IPS-20b (cell line): Measurements from ENCODE around the gene SKIDA1.

Experiments
- H3K27ac ChIP-seq: one replicate; pipeline ENCODE4 v1.5.1; 2013; ENCODE audit warnings: low read length
- H3K27me3 ChIP-seq: 2 replicates; pipeline ENCODE4 v1.6.1; 2013; ENCODE audit warnings: mild to moderate bottlenecking, low read length, inconsistent platforms; ENCODE audit not compliant: insufficient read depth
- H3K36me3 ChIP-seq: 2 replicates; pipeline ENCODE4 v1.6.1; 2013; ENCODE audit warnings: low read depth, mild to moderate bottlenecking, inconsistent platforms, low read length, moderate library complexity; ENCODE audit not compliant: insufficient read depth
- H3K4me1 ChIP-seq: 2 replicates; pipeline ENCODE4 v1.6.1; 2013; ENCODE audit warnings: mild to moderate bottlenecking, control low read depth, inconsistent platforms, low read length, moderate library complexity; ENCODE audit not compliant: insufficient read depth
- H3K4me3 ChIP-seq: 2 replicates; pipeline ENCODE4 v1.5.1; 2013; ENCODE audit warnings: mild to moderate bottlenecking, low read length, inconsistent platforms
- H3K9ac ChIP-seq: 2 replicates; pipeline ENCODE4 v1.6.1; 2013; ENCODE audit warnings: low read depth, mild to moderate bottlenecking, inconsistent platforms, low read length, moderate library complexity
- H3K9me3 ChIP-seq: 2 replicates; pipeline ENCODE4 v1.6.1; 2013; ENCODE audit warnings: mild to moderate bottlenecking, low read depth, low read length, inconsistent platforms; ENCODE audit not compliant: insufficient read depth

Gene SKIDA1

GRCh38 chr10:21535494-21535965, 10.0 kb upstream of the SKIDA1 start:
- Histone ChIP-seq H3K27ac (no peak overlapping the region), H3K4me3 (peak overlapping the region; percentile 93)

GRCh38 chr10:21534604-21535493, 9.4 kb upstream of the SKIDA1 start:
- Histone ChIP-seq H3K9ac (peak overlapping the region; percentile 82; the same call in 1 of the 2 replicates), H3K9me3 (no peaks in the 10 kb centered on the region), H3K27me3 (no peaks in the 10 kb centered on the region), H3K4me3 (peak overlapping the region; percentile 93), H3K4me1 (peaks cover 31% of the 10 kb centered on the region), H3K36me3 (peaks cover 37% of the 10 kb centered on the region), H3K27ac (no peak overlapping the region)

More at GRCh38 chr10:21535494-21535965, 10.0 kb upstream of the SKIDA1 start:
- Histone ChIP-seq H3K9ac (peak overlapping the region; percentile 82; the same call in 1 of the 2 replicates), H3K9me3 (no peaks in the 10 kb centered on the region), H3K36me3 (peaks cover 43% of the 10 kb centered on the region), H3K27me3 (no peaks in the 10 kb centered on the region), H3K4me1 (peaks cover 28% of the 10 kb centered on the region)

GRCh38 chr10:21534280-21534586, 8.8 kb upstream of the SKIDA1 start:
- H3K36me3 ChIP-seq: peaks cover 31% of the 10 kb centered on the region
- H3K9me3 ChIP-seq: no peaks in the 10 kb centered on the region
- H3K4me3 ChIP-seq: peak overlapping the region; percentile 70; the same call in 1 of the 2 replicates
- H3K27ac ChIP-seq: no peak overlapping the region
- H3K4me1 ChIP-seq: peaks cover 36% of the 10 kb centered on the region
- H3K9ac ChIP-seq: peak overlapping the region; percentile 61; the same call in 1 of the 2 replicates
- no peaks in the 10 kb centered on the region for H3K27me3 ChIP-seq

GRCh38 chr10:21533467-21534279, 8.2 kb upstream of the SKIDA1 start, which contains the start of gene MLLT10:
Gene MLLT10, plus strand, starts transcription at chr10:21534232. Its CDS starts 413 bp downstream, at chr10:21534645.
- Histone ChIP-seq H3K4me1 (peaks cover 39% of the 10 kb centered on the region), H3K9me3 (no peaks in the 10 kb centered on the region), H3K9ac (peak within 1 kb of the TSS; percentile 93), H3K4me3 (peak within 1 kb of the TSS; percentile 93), H3K27me3 (no peaks in the 10 kb centered on the region), H3K36me3 (peaks cover 25% of the 10 kb centered on the region), H3K27ac (peak within 1 kb of the TSS; percentile 91)

- H3K9me3 ChIP-seq: no peaks in the 10 kb centered on the region
- H3K9ac ChIP-seq: peak overlapping the region; percentile 93
- H3K4me1 ChIP-seq: peaks cover 42% of the 10 kb centered on the region
- no peaks in the 10 kb centered on the region for H3K27me3 ChIP-seq
- H3K27ac ChIP-seq: peak overlapping the region; percentile 91
- peak overlapping the region; percentile 81 for H3K4me3 ChIP-seq
- peaks cover 17% of the 10 kb centered on the region for H3K36me3 ChIP-seq
Observed at GRCh38 chr10:21532694-21533466, 7.4 kb upstream of the SKIDA1 start.

- peaks cover 45% of the 10 kb centered on the region for H3K4me1 ChIP-seq
- H3K36me3 ChIP-seq: peaks cover 4% of the 10 kb centered on the region; the same call in 1 of the 2 replicates
- H3K9ac ChIP-seq: no peak overlapping the region
- no peaks in the 10 kb centered on the region for H3K27me3 ChIP-seq
- H3K27ac ChIP-seq: no peak overlapping the region
- H3K9me3 ChIP-seq: no peaks in the 10 kb centered on the region
- no peak overlapping the region for H3K4me3 ChIP-seq
Observed at GRCh38 chr10:21531164-21531563, 5.7 kb upstream of the SKIDA1 start.

- Histone ChIP-seq H3K4me3 (no peak overlapping the region), H3K27me3 (no peaks in the 10 kb centered on the region), H3K36me3 (peaks cover 3% of the 10 kb centered on the region; the same call in 1 of the 2 replicates), H3K4me1 (peaks cover 43% of the 10 kb centered on the region), H3K9ac (no peak overlapping the region), H3K9me3 (no peaks in the 10 kb centered on the region), H3K27ac (no peak overlapping the region)
Observed at GRCh38 chr10:21530641-21531040, 5.2 kb upstream of the SKIDA1 start.

GRCh38 chr10:21530168-21530567, 4.7 kb upstream of the SKIDA1 start:
- H3K4me3 ChIP-seq: no peak overlapping the region
- H3K9me3 ChIP-seq: no peaks in the 10 kb centered on the region
- no peak overlapping the region for H3K27ac ChIP-seq
- no peaks in the 10 kb centered on the region for H3K27me3 ChIP-seq
- H3K36me3 ChIP-seq: no peaks in the 10 kb centered on the region
- H3K4me1 ChIP-seq: peaks cover 40% of the 10 kb centered on the region
- no peak overlapping the region; the same call in 1 of the 2 replicates for H3K9ac ChIP-seq

GRCh38 chr10:21529032-21529910, 3.8 kb upstream of the SKIDA1 start:
- peak overlapping the region; percentile 98; the same call in 1 of the 2 replicates for H3K9ac ChIP-seq
- H3K9me3 ChIP-seq: no peaks in the 10 kb centered on the region
- H3K4me1 ChIP-seq: peaks cover 40% of the 10 kb centered on the region
- no peaks in the 10 kb centered on the region for H3K27me3 ChIP-seq
- H3K27ac ChIP-seq: peak overlapping the region; percentile 44
- peak overlapping the region; percentile 85 for H3K4me3 ChIP-seq
- H3K36me3 ChIP-seq: no peaks in the 10 kb centered on the region

GRCh38 chr10:21528236-21529031, 3.0 kb upstream of the SKIDA1 start:
- H3K4me3 ChIP-seq: peak overlapping the region; percentile 85
- H3K9ac ChIP-seq: peak overlapping the region; percentile 98
- H3K27me3 ChIP-seq: no peaks in the 10 kb centered on the region
- H3K4me1 ChIP-seq: peaks cover 49% of the 10 kb centered on the region
- H3K9me3 ChIP-seq: no peaks in the 10 kb centered on the region
- peak overlapping the region; percentile 44 for H3K27ac ChIP-seq
- no peaks in the 10 kb centered on the region for H3K36me3 ChIP-seq
